Fibroblast of lung (primary cell): ENCODE results near the gene TNFRSF14.

Experiments used
- EZH2 ChIP-seq: IDR thresholded peaks from 2 replicates; pipeline ENCODE4 v1.5.1; 2012; ENCODE audit warnings: low read length, control low read depth, mild to moderate bottlenecking; ENCODE audit errors: missing control alignments
- TF ChIP-seq, protein P1 (sequence below), 2 donors: IDR thresholded peaks in 1 of 2; conservative IDR thresholded peaks in 1 of 2; 1 replicate in 1 of 2; 2 replicates in 1 of 2; pipeline ENCODE4 v1.5.1; 2011 to 2012; ENCODE audit warnings: low read length in 2 of 2, control low read depth in 1 of 2, inconsistent platforms in 1 of 2, low read depth in 1 of 2, mild to moderate bottlenecking in 1 of 2

DNA sequence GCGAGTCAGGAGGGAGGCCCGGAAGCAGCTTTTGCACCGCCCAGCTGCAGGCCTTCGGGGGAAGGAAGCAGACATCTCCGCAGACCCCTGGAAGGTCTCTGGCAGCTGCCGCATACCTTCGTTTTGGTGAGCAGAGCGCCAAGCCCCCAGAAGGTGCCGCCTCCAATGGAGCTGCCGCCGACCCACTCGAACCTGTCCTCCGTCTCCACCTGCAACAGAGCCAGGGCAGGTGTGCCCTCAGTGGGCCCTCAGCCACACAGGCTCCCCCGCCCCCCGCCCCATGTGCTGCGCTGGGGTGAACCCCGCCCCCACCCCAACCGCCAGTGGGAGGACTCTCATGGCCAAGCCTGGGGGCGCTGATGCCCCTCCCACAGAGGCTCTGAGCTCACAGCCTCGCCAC lies 36.0 kb upstream of the TNFRSF14 start:
- TF ChIP-seq, protein P1, sequence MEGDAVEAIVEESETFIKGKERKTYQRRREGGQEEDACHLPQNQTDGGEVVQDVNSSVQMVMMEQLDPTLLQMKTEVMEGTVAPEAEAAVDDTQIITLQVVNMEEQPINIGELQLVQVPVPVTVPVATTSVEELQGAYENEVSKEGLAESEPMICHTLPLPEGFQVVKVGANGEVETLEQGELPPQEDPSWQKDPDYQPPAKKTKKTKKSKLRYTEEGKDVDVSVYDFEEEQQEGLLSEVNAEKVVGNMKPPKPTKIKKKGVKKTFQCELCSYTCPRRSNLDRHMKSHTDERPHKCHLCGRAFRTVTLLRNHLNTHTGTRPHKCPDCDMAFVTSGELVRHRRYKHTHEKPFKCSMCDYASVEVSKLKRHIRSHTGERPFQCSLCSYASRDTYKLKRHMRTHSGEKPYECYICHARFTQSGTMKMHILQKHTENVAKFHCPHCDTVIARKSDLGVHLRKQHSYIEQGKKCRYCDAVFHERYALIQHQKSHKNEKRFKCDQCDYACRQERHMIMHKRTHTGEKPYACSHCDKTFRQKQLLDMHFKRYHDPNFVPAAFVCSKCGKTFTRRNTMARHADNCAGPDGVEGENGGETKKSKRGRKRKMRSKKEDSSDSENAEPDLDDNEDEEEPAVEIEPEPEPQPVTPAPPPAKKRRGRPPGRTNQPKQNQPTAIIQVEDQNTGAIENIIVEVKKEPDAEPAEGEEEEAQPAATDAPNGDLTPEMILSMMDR (conservative IDR thresholded peaks at IDR 0.05 in 1 of 2, IDR thresholded peaks at IDR 0.05 in 1 of 2; ENCODE audit: low read depth in 1 of 2, low read length in 2 of 2) = no peak
- TF ChIP-seq EZH2 = no peak
